IMR-90 (cell line): ENCODE measurements around the gene KRT79.

Source experiments
- BHLHE40 ChIP-seq: fragments of 150-350 bp; IDR thresholded peaks from 2 replicates; pipeline ENCODE4 v1.6.1; 2016; ENCODE audit warnings: mild to moderate bottlenecking, low read depth, low read length
- CEBPB ChIP-seq: IDR thresholded peaks from 2 replicates; pipeline ENCODE4 v1.6.1; 2012; ENCODE audit warnings: low read depth, low read length, improper control_type of control experiment
- CHD1 ChIP-seq: IDR thresholded peaks from 2 replicates; pipeline ENCODE4 v1.6.1; 2012; ENCODE audit warnings: low read depth, low read length, improper control_type of control experiment
- ELK1 ChIP-seq: fragments of 150-350 bp; IDR thresholded peaks from 2 replicates; pipeline ENCODE4 v1.6.1; 2016; ENCODE audit warnings: low read depth, mild to moderate bottlenecking, low read length, moderate library complexity, borderline replicate concordance
- MAFK ChIP-seq: IDR thresholded peaks from 2 replicates; pipeline ENCODE4 v1.6.1; 2012; ENCODE audit warnings: low read depth, low read length, improper control_type of control experiment
- MAZ ChIP-seq: IDR thresholded peaks from 2 replicates; pipeline ENCODE4 v1.6.1; 2012; ENCODE audit warnings: low read depth, mild to moderate bottlenecking, low read length, improper control_type of control experiment, moderate library complexity, borderline replicate concordance
- MXI1 ChIP-seq: IDR thresholded peaks from 2 replicates; pipeline ENCODE4 v1.6.1; 2012; ENCODE audit warnings: low read depth, mild to moderate bottlenecking, low read length, moderate library complexity, borderline replicate concordance
- POLR2A ChIP-seq: IDR thresholded peaks from 2 replicates; pipeline ENCODE4 v1.6.1; 2012; ENCODE audit warnings: mild to moderate bottlenecking, low read depth, low read length
- RAD21 ChIP-seq: IDR thresholded peaks from 2 replicates; pipeline ENCODE4 v1.6.1; 2012; ENCODE audit warnings: low read length, improper control_type of control experiment
- RCOR1 ChIP-seq: IDR thresholded peaks from 2 replicates; pipeline ENCODE4 v1.6.1; 2012; ENCODE audit warnings: mild to moderate bottlenecking, low read length, improper control_type of control experiment; ENCODE audit not compliant: insufficient replicate concordance
- RFX5 ChIP-seq: IDR thresholded peaks from 2 replicates; pipeline ENCODE4 v1.8.0; 2012; ENCODE audit warnings: low read depth, mild to moderate bottlenecking, low read length, moderate library complexity
- SMC3 ChIP-seq: fragments of 150-350 bp; IDR thresholded peaks from 2 replicates; pipeline ENCODE4 v1.6.1; 2016; ENCODE audit warnings: low read depth, mild to moderate bottlenecking, antibody characterized with exemption, low read length, moderate library complexity
- TF ChIP-seq, protein P1 (sequence below): conservative IDR thresholded peaks from 2 replicates; pipeline ENCODE4 v1.5.1; 2012; ENCODE audit warnings: mild to moderate bottlenecking, low read depth, low read length, improper control_type of control experiment
- TF ChIP-seq, protein P2 (sequence below): fragments of 150-350 bp; IDR thresholded peaks from 2 replicates; pipeline ENCODE4 v1.6.1; 2017; ENCODE audit warnings: mild to moderate bottlenecking, antibody characterized with exemption, low read length, low read depth

- TF ChIP-seq, protein P1, sequence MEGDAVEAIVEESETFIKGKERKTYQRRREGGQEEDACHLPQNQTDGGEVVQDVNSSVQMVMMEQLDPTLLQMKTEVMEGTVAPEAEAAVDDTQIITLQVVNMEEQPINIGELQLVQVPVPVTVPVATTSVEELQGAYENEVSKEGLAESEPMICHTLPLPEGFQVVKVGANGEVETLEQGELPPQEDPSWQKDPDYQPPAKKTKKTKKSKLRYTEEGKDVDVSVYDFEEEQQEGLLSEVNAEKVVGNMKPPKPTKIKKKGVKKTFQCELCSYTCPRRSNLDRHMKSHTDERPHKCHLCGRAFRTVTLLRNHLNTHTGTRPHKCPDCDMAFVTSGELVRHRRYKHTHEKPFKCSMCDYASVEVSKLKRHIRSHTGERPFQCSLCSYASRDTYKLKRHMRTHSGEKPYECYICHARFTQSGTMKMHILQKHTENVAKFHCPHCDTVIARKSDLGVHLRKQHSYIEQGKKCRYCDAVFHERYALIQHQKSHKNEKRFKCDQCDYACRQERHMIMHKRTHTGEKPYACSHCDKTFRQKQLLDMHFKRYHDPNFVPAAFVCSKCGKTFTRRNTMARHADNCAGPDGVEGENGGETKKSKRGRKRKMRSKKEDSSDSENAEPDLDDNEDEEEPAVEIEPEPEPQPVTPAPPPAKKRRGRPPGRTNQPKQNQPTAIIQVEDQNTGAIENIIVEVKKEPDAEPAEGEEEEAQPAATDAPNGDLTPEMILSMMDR = no peak
- no peak for TF ChIP-seq MAFK
- TF ChIP-seq, protein P2, sequence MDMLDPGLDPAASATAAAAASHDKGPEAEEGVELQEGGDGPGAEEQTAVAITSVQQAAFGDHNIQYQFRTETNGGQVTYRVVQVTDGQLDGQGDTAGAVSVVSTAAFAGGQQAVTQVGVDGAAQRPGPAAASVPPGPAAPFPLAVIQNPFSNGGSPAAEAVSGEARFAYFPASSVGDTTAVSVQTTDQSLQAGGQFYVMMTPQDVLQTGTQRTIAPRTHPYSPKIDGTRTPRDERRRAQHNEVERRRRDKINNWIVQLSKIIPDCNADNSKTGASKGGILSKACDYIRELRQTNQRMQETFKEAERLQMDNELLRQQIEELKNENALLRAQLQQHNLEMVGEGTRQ = no peak
- no peak for TF ChIP-seq POLR2A
- TF ChIP-seq ELK1 = no peak
- no peak for TF ChIP-seq RAD21
- no peak for TF ChIP-seq RFX5
- no peak for TF ChIP-seq CEBPB
- TF ChIP-seq BHLHE40 = no peak
- no peak for TF ChIP-seq MAZ
- no peak for TF ChIP-seq RCOR1
- TF ChIP-seq SMC3 = no peak
- TF ChIP-seq MXI1 = no peak
- TF ChIP-seq CHD1 = no peak
These were observed 40.7 kb upstream of the KRT79 start for GRCh38 chr12:52874573-52875435.
